GM18909 (cell line): ENCODE measurements around the gene TCHH.
"Not testable (repeated sequence)": the region's sequence is repeated elsewhere in the genome, so short reads cannot be mapped to it uniquely, and the experiment has no call there.

ENCODE experiments used
- ATAC-seq: cut with Tn5 transposase; IDR thresholded peaks from one replicate; pipeline ENCODE4 v1.9.1; 2021; ENCODE audit warnings: mild to moderate bottlenecking; ENCODE audit not compliant: unreplicated experiment, poor library complexity

The TCHH gene

GRCh38 chr1:152112101-152112884 is 3.0 kb downstream of the TCHH start:
- no peak for ATAC-seq

DNA sequence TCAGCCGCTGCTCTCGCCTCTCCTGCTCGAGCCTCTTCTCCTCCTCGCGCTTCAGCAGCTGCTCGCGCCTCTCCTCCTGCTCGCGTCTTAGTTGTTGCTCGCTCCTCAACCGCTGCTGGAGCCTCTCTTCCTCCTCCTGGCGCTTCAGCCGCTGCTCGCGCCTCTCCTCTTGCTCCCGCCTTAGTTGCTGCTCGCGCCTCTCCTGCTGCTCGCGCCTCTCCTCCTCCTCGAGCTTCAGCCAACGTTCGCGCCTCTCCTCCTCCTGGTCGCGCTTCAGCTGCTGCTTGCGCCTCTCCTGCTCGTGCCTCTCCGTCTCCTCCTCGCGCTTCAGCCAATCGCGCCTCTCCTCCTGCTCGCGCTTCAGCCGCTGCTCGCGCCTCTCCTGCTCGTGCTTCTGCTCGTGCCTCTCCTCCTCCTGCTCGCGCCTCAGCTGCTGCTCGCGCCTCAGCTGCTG is 3.7 kb downstream of the TCHH start:
- ATAC-seq: no peak

- no peak for ATAC-seq
These were observed 4.3 kb downstream of the TCHH start for GRCh38 chr1:152110860-152111514.

- ATAC-seq: no peak
These were observed 4.8 kb downstream of the TCHH start for GRCh38 chr1:152110365-152110859.

DNA sequence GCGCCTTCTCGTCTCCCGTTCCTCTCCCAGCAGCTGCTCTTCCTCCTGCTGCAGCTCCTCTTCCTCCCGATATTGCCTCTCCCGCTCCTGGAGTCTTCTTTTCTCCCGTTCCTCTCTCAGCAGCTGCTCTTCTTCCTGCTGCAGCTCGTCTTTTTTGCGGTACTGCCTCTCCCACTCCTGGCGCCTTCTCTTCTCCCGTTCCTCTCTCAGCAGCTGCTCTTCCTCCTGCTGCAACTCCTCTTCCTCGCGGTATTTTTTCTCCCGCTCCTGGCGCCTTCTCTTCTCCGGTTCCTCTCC is 5.3 kb downstream of the TCHH start:
- no peak for ATAC-seq

GRCh38 chr1:152109231-152109997 is 5.8 kb downstream of the TCHH start:
- ATAC-seq: no peak

GRCh38 chr1:152108882-152109222 is 6.4 kb downstream of the TCHH start:
- ATAC-seq: no peak

DNA sequence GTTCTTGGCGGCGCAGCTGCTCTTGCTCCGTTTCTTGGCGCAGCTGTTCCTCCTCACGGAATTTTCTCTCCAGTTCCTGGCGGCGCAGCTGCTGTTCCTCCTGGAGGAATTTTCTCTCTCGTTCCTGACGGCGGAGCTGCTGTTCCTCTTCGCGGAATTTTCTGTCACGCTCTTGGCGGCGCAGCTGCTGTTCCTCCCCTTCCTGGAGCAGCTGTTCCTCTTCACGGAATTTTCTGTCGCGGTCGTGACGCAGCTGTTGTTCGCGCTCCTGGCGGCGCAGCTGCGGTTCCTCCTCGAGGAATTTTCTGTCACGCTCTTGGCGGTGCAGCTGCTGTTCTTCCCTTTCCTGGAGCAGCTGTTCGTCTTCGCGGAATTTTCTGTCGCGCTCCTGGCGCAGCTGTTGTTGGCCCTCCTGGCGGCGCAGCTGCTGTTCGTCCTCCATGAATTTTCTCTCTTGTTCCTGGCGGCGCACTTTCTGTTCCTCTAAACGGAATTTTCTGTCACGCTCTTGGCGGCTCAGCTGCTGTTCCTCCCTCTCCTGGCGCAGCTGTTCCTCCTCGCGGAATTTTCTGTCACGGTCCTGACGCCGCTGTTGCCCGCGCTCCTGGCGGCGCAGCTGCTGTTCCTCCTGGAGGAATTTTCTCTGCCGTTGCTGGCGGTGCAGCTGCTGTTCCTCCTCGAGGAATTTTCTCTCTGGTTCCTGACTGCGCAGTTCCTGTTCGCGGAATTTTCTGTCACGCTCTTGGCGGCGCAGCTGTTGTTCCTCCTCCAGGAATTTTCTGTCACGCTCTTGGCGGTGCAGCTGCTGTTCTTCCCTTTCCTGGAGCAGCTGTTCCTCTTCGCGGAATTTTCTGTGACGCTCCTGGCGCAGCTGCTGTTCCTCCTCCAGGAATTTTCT is 7.0 kb downstream of the TCHH start:
- no peak for ATAC-seq

DNA sequence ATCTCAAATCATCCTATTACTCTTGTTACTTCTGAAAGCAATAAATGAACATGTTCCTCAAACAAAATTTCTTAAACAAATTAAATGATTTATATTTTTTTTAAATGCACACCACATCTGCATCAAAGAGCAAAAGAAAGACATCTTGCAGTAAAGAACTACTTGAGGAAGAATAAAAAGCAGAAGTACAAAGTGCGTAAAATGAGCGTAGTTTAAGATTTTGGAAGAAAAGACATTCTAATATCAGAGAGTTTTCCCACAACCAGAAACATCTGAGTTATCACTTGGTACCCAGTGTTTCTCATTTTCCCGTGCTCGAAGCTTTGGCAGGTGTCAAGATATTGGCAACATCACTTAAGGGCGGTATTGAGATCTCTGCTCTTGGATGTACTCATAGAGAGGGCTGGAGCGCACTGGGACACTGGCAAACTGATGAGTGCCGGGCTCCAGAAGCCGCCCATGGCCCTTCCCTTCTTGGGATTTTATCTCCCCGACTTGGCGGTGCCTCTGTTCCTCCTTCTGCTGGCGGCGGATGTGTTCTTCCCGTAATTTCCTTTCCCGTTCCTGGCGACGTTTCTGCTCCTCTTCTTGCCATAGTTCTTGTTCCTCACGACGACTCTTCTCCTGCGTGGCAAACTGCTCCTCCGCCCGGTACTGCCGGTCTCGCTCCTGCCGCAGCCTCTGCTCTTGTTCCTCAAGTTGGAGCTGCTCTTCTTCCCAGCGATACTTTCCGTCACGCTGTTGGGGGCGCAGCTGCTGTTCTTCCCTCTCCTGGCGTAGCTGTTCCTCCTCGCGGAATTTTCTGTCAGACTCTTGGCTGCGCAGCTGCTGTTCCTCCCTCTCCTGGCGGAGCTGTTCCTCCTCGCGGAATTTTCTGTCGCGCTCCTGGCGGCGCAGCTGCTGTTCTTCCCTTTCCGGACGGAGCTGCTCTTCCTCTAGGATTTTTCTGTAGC is 7.9 kb downstream of the TCHH start:
- ATAC-seq: no peak

DNA sequence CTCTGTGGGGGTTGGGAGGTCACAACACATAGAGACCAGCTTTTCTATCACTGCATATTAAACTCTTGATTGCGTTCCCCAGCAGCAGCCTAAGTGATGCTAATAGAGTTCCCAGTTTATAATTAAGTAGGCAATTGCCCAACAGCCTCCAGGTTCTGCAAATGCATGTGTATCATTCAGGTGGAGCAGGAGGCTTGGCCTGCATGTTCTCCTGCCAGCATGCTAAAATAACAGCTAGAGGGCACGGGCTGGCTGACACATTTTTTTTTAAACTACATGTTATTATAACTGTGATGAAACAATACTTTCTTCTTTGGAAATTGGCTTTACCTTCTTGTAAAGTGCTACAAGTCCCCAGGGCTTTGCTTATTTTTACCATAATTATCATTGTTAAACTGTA is 10.4 kb downstream of the TCHH start:
- no peak for ATAC-seq

DNA sequence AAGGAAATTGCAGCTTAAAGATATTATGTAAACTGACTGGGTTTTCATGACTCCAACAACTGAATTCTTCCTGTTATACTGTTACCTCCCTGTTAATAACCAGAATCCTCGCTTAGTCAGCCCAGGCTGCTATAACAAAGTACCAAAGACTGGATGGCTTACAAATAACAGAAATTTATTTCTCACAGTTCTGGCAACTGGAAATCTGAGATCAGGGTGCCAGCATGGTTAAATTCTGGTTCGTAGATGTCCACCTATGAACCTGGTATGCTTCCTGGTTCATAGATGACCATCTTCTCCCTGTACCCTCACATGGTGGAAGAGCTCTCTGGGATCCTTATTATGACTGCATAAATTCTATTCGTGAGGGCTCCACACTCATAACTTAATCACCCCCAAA is 18.3 kb downstream of the TCHH start:
- ATAC-seq: no peak

DNA sequence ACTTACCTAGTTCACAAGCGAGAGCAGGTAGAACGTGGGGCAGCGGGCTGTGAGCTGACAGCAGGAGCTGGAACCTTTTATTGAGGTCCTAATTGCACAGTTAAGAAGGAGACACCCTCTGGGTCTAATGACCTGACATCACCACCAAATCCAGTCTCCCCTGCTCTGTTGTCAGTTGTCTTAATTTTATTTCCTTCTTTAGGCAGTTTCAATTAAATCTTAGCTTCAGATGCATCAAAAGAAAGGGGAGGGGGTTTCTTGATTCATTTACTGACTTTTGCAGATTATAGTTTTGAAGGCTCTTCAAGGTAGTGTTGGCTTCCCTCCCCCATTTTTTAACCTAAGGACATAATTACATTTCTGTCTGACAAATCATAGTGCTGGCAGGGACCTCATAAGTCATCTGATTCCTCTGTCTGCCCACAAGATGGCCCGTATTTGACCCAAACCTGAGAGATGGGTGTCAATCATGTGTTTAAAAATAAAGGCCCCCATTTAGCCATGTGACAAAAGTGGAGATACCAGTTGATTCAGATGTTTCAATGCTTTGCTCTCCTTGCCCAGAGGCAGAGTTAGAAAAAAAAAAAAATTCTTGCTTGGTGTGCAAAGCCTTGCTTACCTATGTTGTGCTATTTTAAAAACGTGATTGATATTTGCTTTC is 26.1 kb downstream of the TCHH start, which contains the start of gene TCHHL1:
Gene TCHHL1, minus strand, starts transcription at position 51 of the 661 bp plus-strand sequence. CDS start 921 bp downstream, outside the sequence.
- no peak for ATAC-seq

DNA sequence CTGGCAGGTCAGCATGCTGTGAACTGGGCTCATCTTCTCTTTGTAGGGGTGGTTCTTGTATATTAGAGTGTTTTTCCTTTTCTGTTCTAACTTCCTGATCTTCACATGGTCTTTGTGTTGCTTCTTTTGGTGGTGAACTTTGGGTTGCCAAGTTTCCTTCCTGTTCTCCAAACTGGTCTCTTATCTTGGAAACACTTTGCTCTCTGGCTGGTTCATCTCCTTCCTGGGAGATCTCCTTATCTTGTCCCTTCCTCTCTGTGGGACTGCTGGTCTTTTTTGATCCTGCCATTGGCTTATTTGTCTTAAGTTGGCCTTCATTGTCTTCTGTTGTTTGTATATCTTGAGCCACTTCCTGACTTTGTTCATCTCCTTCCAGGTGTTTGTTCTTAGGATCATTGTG is 28.5 kb downstream of the TCHH start:
- no peak for ATAC-seq

- no peak for ATAC-seq
These were observed 30.4 kb downstream of the TCHH start for GRCh38 chr1:152084853-152085252.

DNA sequence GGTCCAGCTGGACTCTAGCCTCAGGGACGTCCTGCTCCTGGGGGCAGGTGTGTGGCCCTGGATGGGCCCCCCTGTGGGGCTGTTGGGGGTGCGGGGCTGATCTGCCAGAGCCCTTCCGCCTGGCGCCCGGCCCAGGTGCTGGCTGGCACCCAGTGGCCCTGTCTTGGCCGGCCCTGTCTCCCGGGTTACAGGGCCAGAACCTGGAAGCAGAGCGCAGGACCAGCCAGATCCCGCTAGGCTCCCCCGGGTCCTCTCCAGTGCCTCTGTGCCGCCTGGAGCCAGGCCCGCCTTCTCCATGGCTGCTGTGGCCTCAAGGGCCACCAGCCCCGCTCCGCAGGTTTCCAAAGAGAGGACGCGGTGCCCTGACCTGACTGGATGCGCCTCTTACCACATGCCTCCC is 34.2 kb downstream of the TCHH start:
- not testable (repeated sequence) for ATAC-seq

DNA sequence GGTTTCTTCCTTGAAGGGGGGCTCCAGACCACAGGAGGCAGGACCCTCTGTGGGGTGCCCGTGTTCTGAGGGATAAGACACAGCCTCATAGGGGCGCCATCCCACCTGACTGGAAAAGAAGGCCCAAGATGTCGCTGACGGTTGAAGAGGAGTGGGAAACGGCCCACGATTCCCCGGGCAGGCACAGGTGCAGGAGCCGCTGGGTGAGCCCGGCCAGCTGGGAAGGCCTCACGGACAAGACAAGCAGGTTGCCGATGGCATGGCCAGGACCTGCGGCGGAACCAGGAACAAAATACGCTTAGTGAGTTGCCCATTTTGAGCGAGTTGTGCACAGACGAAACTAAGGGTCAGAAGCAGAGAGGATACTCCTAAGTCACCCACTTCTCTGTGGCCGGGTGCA is 34.8 kb downstream of the TCHH start:
- ATAC-seq: not testable (repeated sequence)

DNA sequence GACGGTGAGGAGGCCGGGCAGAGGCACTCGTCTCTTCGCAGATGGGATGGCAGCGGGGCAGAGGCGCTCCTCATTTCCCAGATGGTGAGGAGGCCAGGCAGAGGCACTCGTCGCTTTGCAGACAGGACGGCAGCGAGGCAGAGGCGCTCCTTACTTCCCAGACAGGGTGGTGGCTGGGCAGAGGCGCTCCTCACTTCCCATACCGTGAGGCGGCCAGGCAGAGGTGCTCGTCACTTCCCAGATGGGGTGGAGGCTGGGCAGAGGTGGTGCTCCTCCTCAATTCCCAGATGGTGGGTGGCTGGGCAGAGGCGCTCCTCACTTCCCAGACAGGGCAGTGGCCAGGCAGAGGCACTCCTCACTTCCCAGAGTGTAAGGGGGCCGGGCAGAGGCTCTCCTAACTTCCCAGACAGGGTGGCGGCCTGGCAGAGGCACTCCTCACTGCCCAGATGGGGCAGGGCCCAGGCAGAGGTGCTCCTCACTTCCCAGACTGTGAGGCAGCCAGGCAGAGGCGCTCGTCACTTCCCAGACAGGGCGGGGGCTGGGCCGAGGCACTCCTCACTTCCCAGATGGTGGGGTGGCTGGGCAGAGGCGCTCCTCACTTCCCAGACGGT is 36.3 kb downstream of the TCHH start:
- no peak for ATAC-seq

DNA sequence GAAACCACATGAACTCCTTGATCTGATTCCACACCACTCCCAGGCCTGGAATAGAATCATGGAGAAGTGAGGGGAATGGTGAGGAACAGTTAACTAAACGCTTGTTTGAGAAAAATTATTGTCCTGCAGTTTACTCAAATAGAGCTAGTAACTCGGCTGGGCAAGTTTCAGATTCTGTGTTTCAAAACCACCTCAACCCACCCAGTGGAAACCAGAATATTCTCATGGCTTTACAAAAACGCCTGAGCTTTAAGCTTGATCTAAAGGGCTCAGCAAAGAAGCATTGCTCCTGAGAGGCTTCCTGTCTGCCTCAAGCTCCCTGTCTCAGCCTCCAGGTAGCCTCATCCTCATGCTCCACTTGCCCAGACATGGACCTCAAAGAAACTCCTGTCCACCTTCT is 42.9 kb downstream of the TCHH start:
- ATAC-seq: no peak
